HUES64 (cell line): ENCODE data around the gene LYZL1.

Source experiments
- H3K27ac ChIP-seq: 2 replicates; pipeline ENCODE4 v1.7.0; 2013; ENCODE audit warnings: low read depth, low read length, inconsistent platforms
- H3K27me3 ChIP-seq: 2 replicates; pipeline ENCODE4 v1.6.1; 2013; ENCODE audit warnings: mild to moderate bottlenecking, low read length; ENCODE audit not compliant: insufficient read depth
- H3K36me3 ChIP-seq: 2 replicates; pipeline ENCODE4 v1.6.1; 2013; ENCODE audit warnings: mild to moderate bottlenecking, low read length; ENCODE audit not compliant: insufficient read depth
- H3K4me1 ChIP-seq: 2 replicates; pipeline ENCODE4 v1.6.1; 2013; ENCODE audit warnings: mild to moderate bottlenecking, low read length, moderate library complexity; ENCODE audit not compliant: insufficient read depth
- H3K4me3 ChIP-seq: 2 replicates; pipeline ENCODE4 v1.5.1; 2013; ENCODE audit warnings: mild to moderate bottlenecking, low read length, moderate library complexity
- H3K9ac ChIP-seq: 2 replicates; pipeline ENCODE4 v1.6.1; 2013; ENCODE audit warnings: mild to moderate bottlenecking, low read depth, low read length
- H3K9me3 ChIP-seq: 2 replicates; pipeline ENCODE4 v1.6.1; 2013; ENCODE audit warnings: low read depth, low read length; ENCODE audit not compliant: insufficient read depth
- WGBS: fragments of 150-250, 120-280 bp; methylation state at CpG from one replicate; pipeline ENCODE4 v1.1.7; 2013; ENCODE audit warnings: missing lambda C conversion rate; 5-methylcytosine and 5-hydroxymethylcytosine counted together

Gene LYZL1

DNA sequence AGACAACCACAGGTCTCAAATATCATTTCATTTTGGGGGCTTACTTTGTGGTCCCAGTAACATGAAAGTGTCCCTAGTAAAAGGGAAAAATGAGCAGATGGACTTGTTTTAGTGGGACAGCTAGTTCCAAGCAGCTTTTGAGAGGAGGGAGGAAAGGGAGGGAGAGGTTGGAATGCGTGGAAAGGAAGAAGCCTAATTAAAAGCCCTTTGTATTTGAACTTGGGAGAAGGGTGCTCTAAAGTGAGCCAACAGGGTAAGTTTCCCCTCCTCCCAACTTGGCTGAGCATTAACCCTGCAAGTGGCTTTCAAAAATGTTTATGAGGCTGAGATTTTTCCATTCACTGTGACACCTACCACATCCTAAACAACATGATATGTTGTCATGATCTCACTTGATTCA, 38.8 kb upstream of the LYZL1 start:
- H3K4me3 ChIP-seq, result no peak overlapping the region
- H3K36me3 ChIP-seq, result no peaks in the 10 kb centered on the region
- H3K27me3 ChIP-seq, result no peaks in the 10 kb centered on the region
- no peak overlapping the region for H3K27ac ChIP-seq
- peaks cover 6% of the 10 kb centered on the region; the same call in 1 of the 2 replicates for H3K4me1 ChIP-seq
- no peaks in the 10 kb centered on the region for H3K9me3 ChIP-seq
- 83% methylated on average over 1 of the region's 1 CpG for WGBS
- no peak overlapping the region for H3K9ac ChIP-seq

DNA sequence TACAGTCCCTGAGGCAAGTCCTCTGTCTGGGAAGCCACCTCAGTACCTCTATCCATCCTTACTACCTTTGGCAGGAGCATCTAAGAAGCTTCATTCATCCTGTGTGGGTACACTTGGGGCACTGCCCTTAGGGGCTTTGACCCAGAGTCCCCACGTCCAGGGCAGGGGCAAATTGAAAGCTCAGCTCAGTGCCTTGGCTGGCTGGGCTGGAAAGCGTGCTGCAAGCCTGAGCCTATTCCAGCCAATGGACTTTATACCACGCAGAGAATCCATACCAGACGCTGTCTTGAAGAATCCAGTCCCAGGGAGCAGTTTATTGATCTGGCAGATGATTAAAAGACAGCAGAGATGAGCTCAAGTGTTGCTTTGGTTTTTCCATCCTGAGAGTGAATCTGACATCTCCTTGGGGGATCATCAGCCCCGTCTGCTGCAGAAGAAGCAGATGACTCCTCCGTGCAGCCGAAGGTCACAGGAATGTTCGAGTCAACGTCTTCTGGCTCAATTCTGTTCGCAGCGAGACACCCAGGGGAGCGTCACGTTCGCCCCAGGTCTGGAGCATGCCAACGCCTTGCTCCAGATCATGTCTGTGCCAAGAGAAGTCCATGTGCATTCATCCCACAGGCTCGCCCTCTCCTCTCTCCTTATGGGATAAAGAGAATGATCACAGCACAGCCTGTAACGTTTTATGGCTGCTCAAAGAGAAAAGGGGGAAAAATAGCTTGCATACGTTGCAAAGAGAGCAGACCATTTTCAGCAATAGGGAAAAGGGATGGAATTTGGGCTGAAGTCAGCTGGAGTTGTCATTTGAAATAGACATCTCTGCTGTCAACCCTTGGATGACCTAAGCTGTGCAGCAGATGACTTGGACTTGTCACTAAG, 35.8 kb upstream of the LYZL1 start:
- H3K27me3 ChIP-seq, result no peaks in the 10 kb centered on the region
- H3K9ac ChIP-seq, result no peak overlapping the region
- H3K4me3 ChIP-seq, result no peak overlapping the region
- H3K9me3 ChIP-seq, result no peaks in the 10 kb centered on the region
- WGBS, result 93% methylated on average over 18 of the region's 18 CpGs
- peaks cover 28% of the 10 kb centered on the region; the same call in 1 of the 2 replicates for H3K4me1 ChIP-seq
- H3K27ac ChIP-seq, result no peak overlapping the region
- H3K36me3 ChIP-seq, result no peaks in the 10 kb centered on the region

DNA sequence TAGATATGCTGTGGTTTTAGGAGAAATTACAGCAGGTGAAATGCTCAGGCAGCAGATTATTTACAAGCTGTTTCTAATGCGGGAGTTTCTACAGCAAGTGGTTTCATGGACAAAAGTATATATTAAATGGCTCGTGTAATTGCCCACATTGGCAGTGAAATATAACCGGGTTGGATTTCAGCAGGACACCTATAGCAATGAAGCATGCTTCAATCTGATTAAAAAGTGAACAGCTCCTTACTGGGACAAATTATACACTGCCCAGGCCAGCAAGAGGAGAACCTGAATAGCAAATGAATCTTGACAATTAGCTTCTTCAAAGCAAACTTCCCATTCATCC, 35.2 kb upstream of the LYZL1 start:
- Histone ChIP-seq H3K36me3 (no peaks in the 10 kb centered on the region), H3K4me3 (no peak overlapping the region), H3K27ac (no peak overlapping the region), H3K4me1 (peaks cover 28% of the 10 kb centered on the region; the same call in 1 of the 2 replicates), H3K27me3 (no peaks in the 10 kb centered on the region), H3K9ac (no peak overlapping the region), H3K9me3 (no peaks in the 10 kb centered on the region)
- 84% methylated on average over 3 of the region's 3 CpGs for WGBS

DNA sequence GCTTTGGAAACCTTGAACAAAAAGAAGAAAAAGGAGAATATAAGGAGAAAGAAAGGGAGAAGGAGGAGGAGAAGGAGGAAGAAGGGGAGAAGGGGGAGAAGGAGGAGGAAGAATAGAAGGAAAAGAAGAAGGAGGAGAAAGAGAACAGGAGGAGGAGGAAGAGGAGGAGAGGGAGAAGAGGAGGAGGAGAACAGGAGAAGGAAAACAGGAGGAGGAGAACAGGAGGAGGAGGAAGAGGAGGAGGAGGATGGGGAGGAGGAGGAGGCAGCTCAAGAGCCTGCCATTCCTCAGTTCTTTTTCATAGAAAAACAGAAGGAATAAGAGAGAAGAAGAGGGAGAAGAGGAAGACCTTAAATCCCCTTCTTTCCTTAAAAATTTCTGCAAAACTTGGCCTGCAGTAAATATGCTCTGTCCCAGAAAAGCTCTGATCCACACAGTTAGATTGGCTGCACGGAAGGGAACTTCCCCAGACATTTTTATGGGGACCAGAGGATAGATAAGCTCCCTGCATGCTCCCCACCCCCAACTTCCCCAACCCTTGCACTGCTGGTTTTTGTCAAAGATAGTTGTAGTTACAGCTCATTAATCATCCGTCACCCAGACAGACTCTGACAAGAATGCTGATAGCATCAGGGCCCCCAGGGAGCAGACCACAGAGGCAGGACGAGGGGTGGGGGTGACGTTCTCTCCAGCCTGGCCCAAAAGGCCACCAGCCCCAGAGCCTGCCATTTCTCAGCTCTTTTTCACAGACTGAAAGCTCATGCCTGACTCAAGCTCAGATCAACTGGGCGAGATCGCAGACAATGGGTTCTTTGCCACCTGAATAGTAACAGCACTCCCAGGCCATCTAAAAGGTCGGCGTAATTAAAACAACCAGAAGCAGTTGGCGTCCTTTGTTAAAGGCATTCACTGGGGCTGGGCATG, 34.5 kb upstream of the LYZL1 start:
- no peaks in the 10 kb centered on the region for H3K27me3 ChIP-seq
- H3K27ac ChIP-seq, result no peak overlapping the region
- H3K36me3 ChIP-seq, result no peaks in the 10 kb centered on the region
- H3K4me1 ChIP-seq, result peaks cover 28% of the 10 kb centered on the region; the same call in 1 of the 2 replicates
- 48% methylated on average over 9 of the region's 9 CpGs for WGBS
- no peaks in the 10 kb centered on the region for H3K9me3 ChIP-seq
- H3K4me3 ChIP-seq, result no peak overlapping the region
- no peak overlapping the region for H3K9ac ChIP-seq

DNA sequence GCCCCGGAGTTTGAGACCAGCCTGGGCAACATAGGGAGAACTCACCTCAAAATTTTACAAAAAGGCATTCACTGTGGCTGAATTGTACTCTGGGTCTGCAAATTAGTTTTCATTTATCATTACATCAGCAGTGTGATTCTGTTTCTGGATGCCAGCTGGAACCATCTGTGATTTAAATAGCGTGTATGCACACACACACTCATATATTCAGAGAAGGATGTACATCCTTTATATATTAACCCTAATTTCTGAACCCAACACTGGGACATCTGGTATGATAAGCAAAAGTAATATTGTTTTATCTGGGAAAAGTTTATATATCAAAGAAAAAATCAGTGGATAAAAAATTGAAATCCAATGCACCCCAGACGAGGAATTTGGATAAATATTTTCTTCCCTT, 33.8 kb upstream of the LYZL1 start:
- 63% methylated on average over 2 of the region's 3 CpGs for WGBS
- Histone ChIP-seq H3K36me3 (no peaks in the 10 kb centered on the region), H3K4me1 (peaks cover 28% of the 10 kb centered on the region; the same call in 1 of the 2 replicates), H3K9ac (no peak overlapping the region), H3K27ac (no peak overlapping the region), H3K9me3 (no peaks in the 10 kb centered on the region), H3K27me3 (no peaks in the 10 kb centered on the region), H3K4me3 (no peak overlapping the region)

DNA sequence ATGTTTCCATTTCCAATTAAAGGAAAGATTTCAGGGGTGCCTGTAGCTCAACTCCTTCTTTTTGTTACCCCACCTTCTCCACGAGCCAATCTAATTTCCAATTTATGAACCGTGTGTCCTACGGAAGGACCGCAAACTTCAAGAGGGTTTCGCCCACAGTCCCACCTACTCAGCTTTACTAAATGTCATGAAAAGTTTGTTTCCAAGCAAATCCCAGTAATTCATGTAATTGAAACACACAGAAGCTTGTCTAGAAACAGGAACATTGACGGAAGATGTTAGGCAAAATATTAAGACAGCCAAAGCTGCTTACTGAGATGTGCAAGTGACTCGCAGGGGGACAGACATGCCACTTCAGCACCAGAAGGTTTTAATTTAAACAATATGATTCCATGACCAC, 32.9 kb upstream of the LYZL1 start:
- WGBS, result 93% methylated on average over 7 of the region's 7 CpGs
- Histone ChIP-seq H3K27me3 (no peaks in the 10 kb centered on the region), H3K27ac (no peak overlapping the region)

DNA sequence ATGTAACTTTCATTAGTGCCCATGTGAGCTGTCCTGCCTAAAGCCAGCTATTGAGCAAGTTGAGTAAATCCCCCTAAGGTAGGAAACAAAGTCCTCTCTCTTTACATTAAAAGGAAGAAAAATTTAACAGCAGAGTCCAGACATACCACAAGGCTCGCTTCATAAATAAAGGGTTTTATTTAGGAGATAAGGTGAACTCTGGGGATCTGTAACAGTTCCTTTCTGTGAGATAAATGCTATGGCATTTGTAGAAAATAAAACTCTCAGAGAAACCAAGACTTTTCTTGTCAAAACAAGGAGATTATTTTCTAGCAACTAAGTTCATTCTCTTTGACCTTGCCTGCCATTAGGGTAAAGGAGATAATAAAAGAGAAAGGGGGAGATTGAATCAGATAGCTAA, 32.3 kb upstream of the LYZL1 start:
- no CpG with 5 or more reads among the region's 1 CpG for WGBS
- Histone ChIP-seq H3K4me3 (no peak overlapping the region), H3K9ac (no peak overlapping the region), H3K27ac (no peak overlapping the region), H3K36me3 (no peaks in the 10 kb centered on the region), H3K4me1 (peaks cover 28% of the 10 kb centered on the region; the same call in 1 of the 2 replicates), H3K9me3 (no peaks in the 10 kb centered on the region), H3K27me3 (no peaks in the 10 kb centered on the region)

More for the DNA sequence above, 32.9 kb upstream of the LYZL1 start:
- Histone ChIP-seq H3K9me3 (no peaks in the 10 kb centered on the region), H3K4me3 (no peak overlapping the region), H3K36me3 (no peaks in the 10 kb centered on the region), H3K9ac (no peak overlapping the region), H3K4me1 (peaks cover 28% of the 10 kb centered on the region; the same call in 1 of the 2 replicates)

DNA sequence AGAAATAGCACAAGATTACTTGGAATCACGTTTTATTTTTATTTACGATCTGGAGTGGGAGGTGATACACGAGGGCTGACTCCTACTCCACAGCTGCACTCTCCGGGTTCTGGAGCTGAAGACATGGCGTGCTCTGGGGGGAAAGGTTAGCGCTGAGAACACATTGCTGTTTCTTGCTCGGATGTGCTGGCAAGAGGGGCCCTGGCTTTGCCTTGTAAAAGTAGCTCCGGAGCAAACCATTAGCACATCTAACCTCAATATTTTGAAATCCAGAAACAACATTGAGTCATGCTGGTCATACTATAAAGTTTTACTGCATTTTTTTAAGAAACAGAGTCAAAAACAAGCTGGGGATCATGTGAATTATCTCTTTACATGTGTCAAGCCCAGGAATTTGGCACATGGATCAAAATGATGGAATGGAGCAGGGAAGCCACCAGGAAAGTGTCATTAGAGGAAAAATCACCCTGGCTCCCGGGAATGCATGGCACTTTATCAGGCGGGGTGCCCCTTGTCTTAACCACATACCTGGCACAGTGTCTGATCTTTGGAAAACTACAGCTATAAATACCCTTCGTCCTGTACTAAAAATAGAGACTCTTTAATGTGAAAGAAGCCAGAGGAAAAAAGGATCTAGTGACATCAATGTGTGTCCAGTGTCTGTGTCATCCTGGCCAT, 31.6 kb upstream of the LYZL1 start:
- no peaks in the 10 kb centered on the region for H3K36me3 ChIP-seq
- no peak overlapping the region for H3K4me3 ChIP-seq
- H3K27me3 ChIP-seq, result no peaks in the 10 kb centered on the region
- peaks cover 28% of the 10 kb centered on the region; the same call in 1 of the 2 replicates for H3K4me1 ChIP-seq
- H3K27ac ChIP-seq, result no peak overlapping the region
- H3K9ac ChIP-seq, result no peak overlapping the region; the same call in 1 of the 2 replicates
- H3K9me3 ChIP-seq, result no peaks in the 10 kb centered on the region
- WGBS, result 88% methylated on average over 11 of the region's 11 CpGs

DNA sequence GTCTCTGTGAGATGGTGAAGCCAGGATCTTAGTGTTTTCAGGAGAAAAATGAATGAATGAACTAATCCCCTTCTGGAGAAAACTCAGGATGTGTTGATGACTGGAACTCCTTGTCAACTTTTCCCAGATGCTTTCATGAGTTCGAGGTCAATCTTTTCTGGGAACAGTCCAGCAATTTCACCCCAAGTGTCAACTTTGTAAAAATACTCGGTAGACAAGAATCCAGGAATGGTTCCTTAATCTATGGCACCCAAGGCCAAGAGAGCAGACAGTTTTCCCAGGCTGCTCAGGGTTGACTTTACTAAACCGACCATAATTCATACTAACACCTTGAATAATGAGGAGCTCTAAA, 31.1 kb upstream of the LYZL1 start:
- no peak overlapping the region for H3K4me3 ChIP-seq
- peaks cover 28% of the 10 kb centered on the region; the same call in 1 of the 2 replicates for H3K4me1 ChIP-seq
- no peak overlapping the region for H3K9ac ChIP-seq
- no peak overlapping the region for H3K27ac ChIP-seq
- H3K36me3 ChIP-seq, result no peaks in the 10 kb centered on the region
- H3K27me3 ChIP-seq, result no peaks in the 10 kb centered on the region
- 93% methylated on average over 3 of the region's 3 CpGs for WGBS
- no peaks in the 10 kb centered on the region for H3K9me3 ChIP-seq

DNA sequence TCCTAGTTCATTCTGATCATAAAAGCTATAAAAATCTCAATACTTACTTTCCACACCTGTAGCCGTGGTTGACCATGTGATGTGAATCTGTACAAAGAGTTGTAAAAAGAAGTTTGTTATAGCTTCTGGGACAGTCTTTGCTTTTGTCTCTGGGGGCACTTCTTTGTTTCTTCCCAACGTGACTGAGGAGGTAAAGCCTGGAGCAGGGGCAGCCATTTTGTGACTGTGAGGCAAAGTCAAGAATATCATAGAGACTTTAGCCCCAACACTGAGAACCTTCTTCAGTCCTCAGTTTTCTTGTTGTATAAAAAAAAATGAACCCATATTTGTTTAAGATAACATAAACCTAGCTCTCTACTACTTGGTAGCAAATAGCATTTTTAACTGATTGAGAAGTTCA, 29.4 kb upstream of the LYZL1 start:
- no peaks in the 10 kb centered on the region for H3K36me3 ChIP-seq
- no peak overlapping the region for H3K27ac ChIP-seq
- no peaks in the 10 kb centered on the region for H3K27me3 ChIP-seq
- peaks cover 25% of the 10 kb centered on the region; the same call in 1 of the 2 replicates for H3K4me1 ChIP-seq
- H3K4me3 ChIP-seq, result no peak overlapping the region
- no peak overlapping the region for H3K9ac ChIP-seq
- no peaks in the 10 kb centered on the region for H3K9me3 ChIP-seq
- WGBS, result 88% methylated on average over 2 of the region's 2 CpGs

DNA sequence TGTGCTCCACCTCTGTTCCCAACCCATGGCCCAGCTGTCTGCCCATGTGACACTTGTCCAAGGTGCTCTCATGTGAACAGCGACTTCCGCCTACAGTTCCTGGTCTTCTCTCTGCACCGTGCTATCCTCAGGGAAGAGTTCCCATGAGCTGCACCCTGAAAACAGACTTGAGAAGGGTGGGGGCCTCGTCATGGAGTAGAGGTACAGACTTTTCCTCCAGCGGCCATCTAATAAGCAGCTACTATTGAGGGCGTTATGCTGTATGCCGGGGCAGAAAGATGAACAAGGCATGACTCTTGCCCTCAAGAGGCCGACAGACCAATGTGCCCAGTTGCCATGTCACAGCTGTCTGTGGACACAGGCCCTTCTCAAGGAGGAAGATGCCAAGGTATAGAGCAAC, 25.4 kb upstream of the LYZL1 start:
- 95% methylated on average over 8 of the region's 8 CpGs for WGBS
- no peak overlapping the region for H3K27ac ChIP-seq
- no peaks in the 10 kb centered on the region for H3K9me3 ChIP-seq
- peaks cover 11% of the 10 kb centered on the region for H3K4me1 ChIP-seq
- H3K9ac ChIP-seq, result no peak overlapping the region
- H3K36me3 ChIP-seq, result no peaks in the 10 kb centered on the region
- no peak overlapping the region for H3K4me3 ChIP-seq
- no peaks in the 10 kb centered on the region for H3K27me3 ChIP-seq
